ENCODE measurements around the gene TAF4. TPM values are rescaled to one million over a fixed set of nuclear protein-coding genes. Genes with fewer than 3 reads are reported as not detected.

Gene TAF4
- total RNA-seq, 1 experiment from 2014 or later = 21.0 TPM

DNA sequence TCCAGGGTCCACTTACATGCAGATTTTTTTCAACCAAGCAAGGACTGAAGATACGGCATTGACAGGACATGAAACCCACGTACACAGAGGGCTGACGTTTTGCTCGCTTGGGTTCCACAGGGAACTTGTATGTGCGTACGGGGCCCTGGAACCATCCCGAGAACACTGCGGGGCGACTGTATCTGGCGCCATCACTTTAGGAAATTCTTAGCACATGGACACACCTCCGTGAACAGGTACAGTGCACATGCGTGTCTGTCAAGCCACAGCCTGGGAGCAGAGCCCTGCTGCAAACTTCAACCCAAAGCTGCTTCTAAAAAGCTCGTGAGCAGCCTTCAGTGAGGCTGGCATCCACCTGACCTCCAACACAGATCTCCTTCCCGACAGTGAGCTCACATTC is 37.3 kb downstream of the TAF4 start:
- Histone ChIP-seq H3K4me3 (ENCODE audit: low read depth in 2 of 2, low read length in 2 of 2) (no peak overlapping the region), H3K4me1 (ENCODE audit: control insufficient read depth, insufficient read depth, low read length) (peaks cover 51% of the 10 kb centered on the region), H3K36me3 (ENCODE audit: control insufficient read depth, insufficient read depth, low read length) (no peaks in the 10 kb centered on the region), H3K9me3 (ENCODE audit: control insufficient read depth, insufficient read depth, low read depth, low read length) (no peaks in the 10 kb centered on the region), H3K27ac (ENCODE audit: low read length) (no peak overlapping the region), H3K27me3 (ENCODE audit: control insufficient read depth, insufficient read depth, low read length) (no peaks in the 10 kb centered on the region)
- DNase-seq (ENCODE audit: low read depth, low spot score) (no peak), ATAC-seq (no peak)
- POLR2A ChIA-PET = no interaction called here
- in situ Hi-C loops (cut with HindIII; ENCODE audit: low pct_unique_long_range_greater_than_20kb, low sequenced_read_pairs) = no loop called here
- TF ChIP-seq POLR2AphosphoS5 (IDR thresholded peaks at IDR 0.05; ENCODE audit: low read depth, low read length) (no peak), TCF7L2 (IDR thresholded peaks at IDR 0.05; ENCODE audit: low read depth, low read length) (no peak), SIN3A (IDR thresholded peaks at IDR 0.05; ENCODE audit: borderline replicate concordance, insufficient read depth, low read depth, low read length) (no peak)
- TF ChIP-seq, protein P1, sequence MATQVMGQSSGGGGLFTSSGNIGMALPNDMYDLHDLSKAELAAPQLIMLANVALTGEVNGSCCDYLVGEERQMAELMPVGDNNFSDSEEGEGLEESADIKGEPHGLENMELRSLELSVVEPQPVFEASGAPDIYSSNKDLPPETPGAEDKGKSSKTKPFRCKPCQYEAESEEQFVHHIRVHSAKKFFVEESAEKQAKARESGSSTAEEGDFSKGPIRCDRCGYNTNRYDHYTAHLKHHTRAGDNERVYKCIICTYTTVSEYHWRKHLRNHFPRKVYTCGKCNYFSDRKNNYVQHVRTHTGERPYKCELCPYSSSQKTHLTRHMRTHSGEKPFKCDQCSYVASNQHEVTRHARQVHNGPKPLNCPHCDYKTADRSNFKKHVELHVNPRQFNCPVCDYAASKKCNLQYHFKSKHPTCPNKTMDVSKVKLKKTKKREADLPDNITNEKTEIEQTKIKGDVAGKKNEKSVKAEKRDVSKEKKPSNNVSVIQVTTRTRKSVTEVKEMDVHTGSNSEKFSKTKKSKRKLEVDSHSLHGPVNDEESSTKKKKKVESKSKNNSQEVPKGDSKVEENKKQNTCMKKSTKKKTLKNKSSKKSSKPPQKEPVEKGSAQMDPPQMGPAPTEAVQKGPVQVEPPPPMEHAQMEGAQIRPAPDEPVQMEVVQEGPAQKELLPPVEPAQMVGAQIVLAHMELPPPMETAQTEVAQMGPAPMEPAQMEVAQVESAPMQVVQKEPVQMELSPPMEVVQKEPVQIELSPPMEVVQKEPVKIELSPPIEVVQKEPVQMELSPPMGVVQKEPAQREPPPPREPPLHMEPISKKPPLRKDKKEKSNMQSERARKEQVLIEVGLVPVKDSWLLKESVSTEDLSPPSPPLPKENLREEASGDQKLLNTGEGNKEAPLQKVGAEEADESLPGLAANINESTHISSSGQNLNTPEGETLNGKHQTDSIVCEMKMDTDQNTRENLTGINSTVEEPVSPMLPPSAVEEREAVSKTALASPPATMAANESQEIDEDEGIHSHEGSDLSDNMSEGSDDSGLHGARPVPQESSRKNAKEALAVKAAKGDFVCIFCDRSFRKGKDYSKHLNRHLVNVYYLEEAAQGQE (IDR thresholded peaks at IDR 0.05; ENCODE audit: insufficient read depth in 1 of 2, low read depth in 2 of 2, low read length in 1 of 2) = no peak
- TF ChIP-seq, protein P2, sequence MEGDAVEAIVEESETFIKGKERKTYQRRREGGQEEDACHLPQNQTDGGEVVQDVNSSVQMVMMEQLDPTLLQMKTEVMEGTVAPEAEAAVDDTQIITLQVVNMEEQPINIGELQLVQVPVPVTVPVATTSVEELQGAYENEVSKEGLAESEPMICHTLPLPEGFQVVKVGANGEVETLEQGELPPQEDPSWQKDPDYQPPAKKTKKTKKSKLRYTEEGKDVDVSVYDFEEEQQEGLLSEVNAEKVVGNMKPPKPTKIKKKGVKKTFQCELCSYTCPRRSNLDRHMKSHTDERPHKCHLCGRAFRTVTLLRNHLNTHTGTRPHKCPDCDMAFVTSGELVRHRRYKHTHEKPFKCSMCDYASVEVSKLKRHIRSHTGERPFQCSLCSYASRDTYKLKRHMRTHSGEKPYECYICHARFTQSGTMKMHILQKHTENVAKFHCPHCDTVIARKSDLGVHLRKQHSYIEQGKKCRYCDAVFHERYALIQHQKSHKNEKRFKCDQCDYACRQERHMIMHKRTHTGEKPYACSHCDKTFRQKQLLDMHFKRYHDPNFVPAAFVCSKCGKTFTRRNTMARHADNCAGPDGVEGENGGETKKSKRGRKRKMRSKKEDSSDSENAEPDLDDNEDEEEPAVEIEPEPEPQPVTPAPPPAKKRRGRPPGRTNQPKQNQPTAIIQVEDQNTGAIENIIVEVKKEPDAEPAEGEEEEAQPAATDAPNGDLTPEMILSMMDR (IDR thresholded peaks at IDR 0.05) = no peak
- intact Hi-C loops (cut with micrococcal nuclease; ENCODE audit: unreplicated experiment) = no loop called here
- CTCF ChIA-PET = no interaction called here
- no TSS peak for BruUV-seq (replicated peaks)

DNA sequence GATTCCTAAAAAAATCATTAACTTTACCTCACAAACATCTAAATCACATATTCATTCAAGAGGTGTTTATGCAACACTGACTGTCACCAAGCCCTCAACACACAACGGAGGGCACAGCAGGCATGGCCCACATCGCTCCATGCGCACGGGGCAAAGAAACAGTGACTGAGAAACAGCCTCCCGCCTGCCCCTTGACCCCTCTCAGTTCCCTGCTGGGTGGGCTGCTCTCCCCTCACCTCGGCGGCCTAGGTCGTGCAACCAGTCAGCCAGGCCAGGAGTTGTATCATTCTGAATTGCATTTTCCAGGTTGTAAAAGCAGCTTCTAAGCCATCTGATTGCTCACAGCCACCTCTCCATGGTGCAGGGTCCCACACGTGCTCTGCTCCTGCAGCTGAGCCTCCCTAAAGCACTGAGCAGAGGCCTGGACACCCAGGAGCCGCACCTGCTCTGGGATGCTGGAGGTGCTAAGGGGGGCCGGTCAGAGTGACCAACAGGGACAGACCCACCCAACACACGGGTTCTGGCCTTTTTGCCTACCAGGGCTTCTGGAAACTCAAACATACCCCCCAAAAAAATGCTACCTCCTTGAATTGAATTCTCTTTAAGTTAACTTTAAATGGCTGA is 37.9 kb downstream of the TAF4 start:
- no peak overlapping the region for H3K27ac ChIP-seq (ENCODE audit: low read length)
- POLR2A ChIA-PET = no interaction called here
- intact Hi-C loops (cut with micrococcal nuclease; ENCODE audit: unreplicated experiment) (no loop called here), in situ Hi-C loops (cut with HindIII; ENCODE audit: low pct_unique_long_range_greater_than_20kb, low sequenced_read_pairs) (no loop called here)
- DNase-seq (ENCODE audit: low read depth, low spot score) (no peak), ATAC-seq (no peak)
- no peaks in the 10 kb centered on the region for H3K27me3 ChIP-seq (ENCODE audit: control insufficient read depth, insufficient read depth, low read length)
- H3K4me3 ChIP-seq (ENCODE audit: low read depth in 2 of 2, low read length in 2 of 2) = no peak overlapping the region
- TF ChIP-seq, protein P2 (IDR thresholded peaks at IDR 0.05) = no peak
- TF ChIP-seq POLR2AphosphoS5 (IDR thresholded peaks at IDR 0.05; ENCODE audit: low read depth, low read length) = no peak
- TF ChIP-seq, protein P1 (IDR thresholded peaks at IDR 0.05; ENCODE audit: insufficient read depth in 1 of 2, low read depth in 2 of 2, low read length in 1 of 2) = no peak
- TF ChIP-seq TCF7L2 (IDR thresholded peaks at IDR 0.05; ENCODE audit: low read depth, low read length) = no peak
- no peak for TF ChIP-seq SIN3A (IDR thresholded peaks at IDR 0.05; ENCODE audit: borderline replicate concordance, insufficient read depth, low read depth, low read length)
- CTCF ChIA-PET = no interaction called here
- H3K9me3 ChIP-seq (ENCODE audit: control insufficient read depth, insufficient read depth, low read depth, low read length) = no peaks in the 10 kb centered on the region
- H3K4me1 ChIP-seq (ENCODE audit: control insufficient read depth, insufficient read depth, low read length) = peaks cover 51% of the 10 kb centered on the region
- no TSS peak for BruUV-seq (replicated peaks)
- no peaks in the 10 kb centered on the region for H3K36me3 ChIP-seq (ENCODE audit: control insufficient read depth, insufficient read depth, low read length)

All from Panc1 (cell line).